Measurements from ENCODE around the gene CDX1.

The CDX1 gene

DNA sequence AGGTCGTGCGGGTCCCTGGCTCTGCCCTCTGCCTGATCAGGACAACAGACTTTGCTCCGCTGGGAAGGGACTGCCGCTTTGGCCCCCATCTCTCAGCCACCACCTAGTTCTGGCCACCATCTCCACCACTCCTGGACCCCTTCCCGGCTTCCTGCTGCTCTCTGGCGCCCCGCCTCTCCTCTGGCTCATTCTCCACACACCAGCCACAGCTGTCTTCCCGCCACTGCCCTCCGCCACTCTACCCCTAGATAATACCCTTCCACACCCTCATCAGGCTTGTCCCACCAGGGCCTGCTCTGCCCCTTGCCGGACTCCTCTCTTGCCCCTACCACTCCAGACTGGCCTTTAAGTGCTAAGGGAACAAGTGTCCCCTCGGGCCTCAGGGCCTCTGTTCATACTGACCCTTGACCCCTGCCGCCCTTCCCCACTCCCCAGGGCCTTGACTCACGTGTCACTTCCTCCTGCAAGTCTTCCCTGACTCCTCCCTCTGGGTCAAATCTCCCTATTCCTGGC is 3.0 kb upstream of the CDX1 start:
- DNase-seq: no peak

DNA sequence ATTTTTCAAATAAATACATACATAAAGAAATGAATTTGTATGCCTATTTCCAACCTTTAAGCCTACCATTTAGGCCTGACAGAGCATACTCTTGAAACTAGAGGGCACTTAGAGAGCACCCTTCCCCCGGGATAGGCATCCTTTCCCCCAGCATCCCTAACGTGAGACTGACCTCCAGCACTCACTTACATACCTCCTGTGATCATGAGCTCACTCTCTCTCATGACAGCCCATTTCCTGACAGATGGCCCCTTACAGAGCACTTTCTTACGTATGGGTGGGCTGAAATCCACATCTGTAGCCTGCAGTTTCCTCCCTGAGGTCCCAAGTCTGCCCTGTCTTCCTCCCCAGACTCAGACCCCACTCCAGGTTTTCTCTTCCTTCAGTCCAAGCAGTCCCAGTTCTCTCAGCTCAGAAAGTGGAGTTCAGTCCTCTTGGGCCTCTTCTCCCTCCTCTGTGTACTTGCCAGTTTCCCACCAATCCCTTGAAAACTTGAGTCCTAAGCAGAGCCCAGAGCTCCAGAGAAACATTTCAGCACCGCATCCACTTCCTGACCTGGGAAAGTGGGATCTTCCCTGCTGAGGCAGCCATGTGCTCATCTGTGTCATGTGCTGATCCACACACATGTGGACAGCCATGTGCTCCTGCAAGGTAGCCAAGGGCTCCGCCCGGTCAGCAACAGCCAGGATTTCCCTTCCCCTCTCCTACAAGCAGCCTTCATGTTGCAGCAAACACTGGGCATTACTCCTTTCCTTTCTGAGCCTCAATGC is 2.2 kb upstream of the CDX1 start:
- DNase-seq: no peak

DNA sequence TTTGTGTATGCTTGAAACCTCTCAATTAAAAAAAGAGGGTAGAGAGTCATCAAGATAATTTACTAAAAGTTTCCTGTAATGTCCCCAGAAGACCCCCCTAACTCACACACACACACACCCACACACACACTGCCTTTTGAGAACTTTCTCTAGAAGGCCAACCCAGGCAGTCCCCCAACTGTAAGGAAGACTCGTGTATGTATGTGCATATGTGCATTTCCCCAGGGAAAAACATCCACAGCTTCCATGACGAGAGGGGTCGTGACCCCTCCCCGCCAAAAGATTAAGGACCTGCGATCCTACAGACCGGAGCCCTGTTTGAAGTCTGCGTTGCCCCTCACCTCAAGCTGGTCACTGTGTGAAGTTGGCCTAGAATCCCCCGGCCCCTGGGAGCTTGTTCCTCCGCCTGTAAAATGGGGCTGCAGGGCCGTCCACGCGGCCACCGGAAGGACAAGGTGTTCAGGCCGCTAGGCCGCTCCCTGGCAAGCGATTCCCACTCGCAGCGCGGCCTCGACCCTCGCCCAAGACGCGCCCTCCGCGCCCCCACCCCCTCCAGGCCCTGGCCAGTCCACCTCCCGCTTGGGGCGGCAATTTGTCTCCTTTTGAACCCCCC is 435 bp upstream of the CDX1 start:
- no peak for DNase-seq

DNA sequence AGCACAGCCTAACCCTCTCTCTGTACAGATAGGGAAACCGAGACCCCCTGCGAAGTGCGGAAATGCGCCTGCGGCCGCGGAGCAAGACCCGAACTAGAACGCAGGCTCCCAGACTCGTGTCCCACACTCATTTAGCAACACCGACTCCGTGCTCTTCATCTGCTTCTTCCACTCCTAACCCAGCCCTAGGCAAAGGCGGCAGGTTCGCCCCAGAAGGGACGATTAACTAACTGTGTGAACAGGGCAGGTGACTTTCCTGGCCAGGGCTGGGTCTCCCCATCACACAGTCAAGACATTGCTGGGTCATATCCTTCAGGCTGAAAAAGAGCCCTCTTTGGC is 903 bp downstream of the CDX1 start:
- no peak for DNase-seq

DNA sequence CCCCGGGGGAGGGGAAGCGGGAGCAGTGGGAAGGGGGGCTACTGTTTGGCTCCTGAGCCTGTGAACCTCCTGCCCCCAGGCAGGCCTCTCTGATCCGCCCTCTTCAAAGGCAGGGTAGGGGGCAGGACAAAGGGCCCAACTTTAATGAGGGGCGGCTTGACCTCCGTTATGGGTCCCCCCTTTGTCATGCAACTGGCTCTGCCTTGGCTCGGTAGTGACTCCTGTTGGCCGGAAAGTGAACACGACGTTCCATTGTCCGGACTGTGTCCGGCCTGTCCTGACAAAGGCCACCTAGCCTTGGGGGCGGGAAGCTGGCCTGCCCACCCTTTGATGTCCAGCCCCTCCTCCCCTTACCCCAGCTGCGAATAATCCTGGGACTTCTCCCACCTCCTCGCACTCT is 1.3 kb downstream of the CDX1 start:
- DNase-seq: no peak

DNA sequence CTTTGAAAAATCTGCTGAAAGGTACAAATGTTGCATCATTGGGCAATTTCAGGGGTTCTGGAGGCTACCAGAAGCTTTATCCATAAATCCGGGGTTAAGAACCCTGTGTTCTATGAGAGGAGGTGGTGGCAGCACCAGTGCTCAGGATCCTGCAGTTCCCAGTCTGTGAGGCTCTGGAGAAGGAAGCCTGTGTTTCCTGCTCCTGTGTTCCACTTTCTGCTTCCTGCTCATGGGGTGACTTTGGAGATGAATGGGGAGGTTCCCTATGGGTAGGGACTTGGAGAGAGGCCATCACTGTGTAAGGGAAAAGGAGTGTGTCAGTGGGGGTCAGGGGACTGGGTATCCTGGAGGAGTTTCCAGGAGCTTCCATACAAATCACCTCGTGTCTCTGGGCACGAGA is 2.3 kb downstream of the CDX1 start:
- no peak for DNase-seq

DNA sequence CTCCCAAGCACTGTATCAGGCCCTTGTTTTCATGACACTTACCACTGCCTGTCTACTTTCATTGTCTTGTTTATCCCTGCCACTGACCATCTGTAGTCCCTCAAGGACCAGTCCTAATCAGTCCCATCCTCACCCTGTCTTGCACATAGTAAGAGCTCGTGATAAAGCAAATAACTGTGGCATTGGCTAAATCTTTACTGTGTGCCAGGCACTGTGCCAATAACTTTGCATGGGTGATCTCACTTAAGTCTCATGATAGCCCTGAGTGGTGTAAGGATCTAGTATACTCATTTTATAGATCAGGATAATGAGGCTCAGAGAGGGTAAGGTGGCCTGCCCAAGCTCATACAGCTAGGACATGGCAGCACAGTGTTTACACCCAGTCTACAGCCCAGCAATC is 5.6 kb downstream of the CDX1 start:
- DNase-seq: no peak

DNA sequence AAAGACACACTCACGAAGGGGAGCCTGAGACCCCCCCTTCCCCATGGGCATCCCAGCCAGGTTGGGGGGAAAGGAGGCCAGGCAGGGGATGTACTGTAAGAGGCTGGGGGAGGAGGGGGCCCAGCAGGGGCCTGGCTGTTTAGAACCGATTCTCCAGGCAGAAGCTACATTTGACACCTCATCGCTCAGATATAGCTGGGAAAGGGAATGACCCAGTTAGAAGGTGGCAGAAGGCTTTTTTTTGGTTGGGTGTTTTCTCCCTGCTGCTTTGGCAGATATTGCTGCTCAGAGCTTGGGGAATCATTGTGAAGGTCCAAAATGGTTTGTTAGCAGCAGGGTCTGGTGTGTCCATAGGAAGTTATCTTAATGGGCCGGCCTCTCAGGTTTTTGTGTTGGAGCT is 6.0 kb downstream of the CDX1 start:
- no peak for DNase-seq

DNA sequence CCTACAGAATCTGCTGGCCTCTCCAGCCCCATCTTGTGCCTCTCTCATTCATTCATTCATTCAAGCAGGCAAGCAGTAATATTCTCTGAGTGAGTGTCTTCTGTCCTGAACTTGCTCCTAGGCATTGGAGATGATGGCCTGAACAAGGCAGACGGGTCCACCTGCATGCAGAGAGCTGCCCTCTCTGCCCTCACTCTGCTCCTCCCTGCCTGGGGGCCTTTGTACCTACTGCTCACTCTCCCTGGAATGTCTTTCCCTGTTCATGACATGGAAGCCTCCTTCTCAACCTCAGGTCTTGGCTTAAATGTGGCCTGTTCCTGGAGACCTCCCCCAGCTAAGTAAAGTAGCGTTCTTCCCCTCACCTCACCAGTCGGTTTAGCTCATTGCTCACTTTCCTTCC is 6.6 kb downstream of the CDX1 start:
- DNase-seq: no peak

DNA sequence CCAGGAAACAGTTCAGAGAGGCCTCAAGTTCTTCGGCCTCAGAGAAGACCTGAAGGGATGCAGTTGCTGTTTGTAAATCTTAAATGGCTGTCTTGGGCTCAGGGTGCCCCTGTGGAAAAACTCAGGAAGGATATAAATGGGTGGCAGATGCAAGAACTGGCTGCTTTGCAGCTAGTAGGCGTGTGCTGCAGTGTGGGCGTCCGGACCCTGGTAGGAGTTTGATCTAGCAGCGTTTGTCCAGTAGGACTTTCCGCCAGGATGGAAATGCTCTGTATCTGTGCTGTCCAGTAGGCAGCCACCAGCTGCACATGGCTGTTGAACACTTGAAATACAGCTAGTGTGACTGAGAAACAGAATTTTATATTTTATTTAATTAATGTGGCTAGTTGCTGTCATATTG is 7.7 kb downstream of the CDX1 start:
- DNase-seq: no peak

DNA sequence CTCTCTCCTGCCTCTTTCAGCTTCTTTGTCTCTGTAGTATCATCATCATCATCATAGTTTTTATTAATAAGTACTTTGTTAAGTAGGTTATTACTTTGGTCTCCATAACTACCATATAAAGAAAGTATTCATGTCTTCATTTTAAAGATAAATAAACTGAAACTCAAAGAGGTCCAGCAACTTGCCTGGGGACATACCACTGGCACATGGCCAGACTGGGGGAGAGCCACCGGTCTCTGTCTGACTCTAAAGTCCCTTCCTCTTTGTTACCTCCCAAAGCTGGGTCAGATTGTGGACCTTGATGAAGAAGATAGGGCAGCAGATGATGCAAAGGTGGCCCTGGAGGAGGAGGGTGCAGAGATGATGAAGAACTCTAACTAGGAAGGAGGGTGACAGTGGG is 8.5 kb downstream of the CDX1 start:
- DNase-seq: no peak

DNA sequence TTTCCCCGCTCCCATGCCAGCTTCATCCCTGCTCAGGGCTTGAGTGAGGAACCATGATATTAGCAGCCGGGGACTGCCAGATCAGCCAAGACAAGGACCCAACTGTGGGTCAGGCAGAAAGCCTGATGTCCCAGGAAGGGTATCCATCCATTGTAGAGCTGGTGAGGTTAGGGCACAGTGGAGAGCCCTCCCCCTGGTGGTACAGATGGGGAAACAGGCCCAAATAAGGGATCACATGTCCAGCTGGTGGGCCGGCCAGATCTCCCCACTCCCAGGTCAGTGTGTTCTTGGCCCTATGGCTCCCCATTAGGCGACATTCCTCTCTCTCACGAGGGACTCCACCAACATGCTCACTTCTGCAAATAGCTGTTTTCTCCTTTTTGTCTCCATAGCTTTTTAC is 9.0 kb downstream of the CDX1 start:
- DNase-seq: no peak

DNA sequence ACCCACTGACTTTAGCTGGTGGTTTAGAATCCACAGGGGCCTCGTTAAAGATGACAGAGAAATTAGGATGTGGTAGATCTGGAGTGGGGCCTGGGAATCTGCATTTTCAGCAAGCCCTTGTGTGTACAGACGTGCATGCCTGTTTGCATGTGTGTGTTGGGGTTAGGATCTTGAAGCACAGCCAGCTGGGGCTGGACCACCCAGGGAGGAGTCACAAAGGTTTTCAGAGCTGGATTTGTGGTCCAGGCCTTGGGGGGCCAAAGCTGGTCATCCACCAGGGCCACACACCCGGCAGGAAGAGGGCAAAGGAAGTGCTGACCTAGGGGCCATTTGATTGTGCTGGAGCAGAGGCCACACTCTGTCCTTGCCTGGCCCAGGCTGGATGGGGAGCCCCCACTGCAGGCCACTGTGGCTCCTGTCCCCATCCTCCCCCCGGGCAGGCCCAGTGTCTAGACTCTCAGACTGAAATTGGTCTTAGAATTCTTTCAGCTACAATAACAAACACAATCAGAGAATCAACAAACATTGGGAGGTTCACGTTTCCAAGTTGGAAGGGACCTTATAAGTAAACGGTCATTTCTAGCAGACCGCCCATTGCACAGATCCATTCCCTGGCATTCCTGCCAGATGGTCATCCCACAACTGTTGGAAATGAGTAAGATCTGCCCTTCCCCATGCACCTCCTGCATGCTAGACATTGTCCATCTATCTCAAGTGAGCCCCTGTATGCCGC is 10.3 kb downstream of the CDX1 start:
- no peak for DNase-seq

DNA sequence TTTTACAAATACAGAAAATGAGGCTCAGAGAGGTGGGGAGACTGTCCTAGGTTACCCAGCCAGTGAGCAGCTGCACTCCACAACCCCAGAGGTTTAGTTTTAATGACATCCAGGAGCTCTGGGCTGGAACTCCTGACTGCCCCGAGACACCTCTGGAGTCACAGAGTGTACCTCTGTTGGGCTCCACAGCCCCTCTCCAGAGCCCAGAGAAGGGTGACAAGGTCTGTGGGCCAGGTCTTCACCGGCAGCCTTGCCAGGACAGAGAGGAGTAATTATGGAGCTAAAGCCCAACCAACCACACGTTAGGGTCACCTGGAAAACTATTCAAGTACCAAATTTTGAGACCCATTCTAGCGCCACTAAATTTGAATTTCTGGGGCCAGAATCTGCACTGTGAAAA is 11.1 kb downstream of the CDX1 start:
- no peak for DNase-seq

DNA sequence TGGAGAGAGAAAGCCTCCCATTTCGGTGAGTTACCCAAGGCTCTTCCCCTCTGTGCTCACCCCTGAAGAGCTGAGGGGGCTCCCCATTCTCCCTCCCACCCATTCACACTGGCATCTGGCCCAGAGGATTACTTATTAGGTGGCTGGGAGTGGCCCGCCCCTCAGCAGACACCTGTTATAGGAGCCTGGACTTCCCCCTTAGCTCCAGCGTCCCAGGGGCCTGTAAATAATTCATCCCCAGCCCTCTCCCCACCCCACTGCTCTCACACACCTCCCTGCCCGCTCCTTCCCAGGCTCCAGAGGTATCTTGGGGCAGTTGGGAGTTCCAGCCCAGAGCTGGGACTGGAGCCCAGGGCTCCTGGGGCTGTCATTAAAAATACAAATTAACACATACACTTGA is 11.7 kb downstream of the CDX1 start:
- no peak for DNase-seq

DNA sequence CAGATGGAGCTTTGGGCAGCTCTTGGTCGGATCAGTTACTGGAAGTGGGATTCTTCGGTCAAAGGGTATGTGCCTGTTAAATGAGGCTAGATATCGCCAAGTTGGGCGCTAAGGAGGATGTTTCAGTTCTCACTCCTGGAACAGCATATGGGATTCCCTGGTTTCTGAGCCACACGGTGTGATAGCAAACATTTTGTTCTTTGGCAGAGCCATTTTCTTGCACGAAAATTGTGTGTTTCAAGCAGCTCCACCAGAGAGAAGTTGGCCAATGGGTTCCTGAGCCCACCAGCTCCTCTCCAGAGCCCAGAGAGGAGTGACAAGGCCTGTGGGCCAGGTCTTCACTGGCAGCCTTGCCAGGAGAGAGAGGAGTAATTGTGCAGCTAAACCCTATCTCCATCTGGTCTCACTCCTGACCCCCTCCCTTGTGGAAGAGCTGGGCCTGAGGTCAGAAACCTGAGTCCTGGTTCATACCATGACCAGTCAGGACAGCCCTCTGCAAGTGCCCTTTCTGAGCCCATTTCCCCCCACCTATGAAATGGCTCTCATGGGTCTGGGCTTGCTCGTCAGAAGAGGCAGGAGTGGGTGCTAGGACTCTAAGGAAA is 12.5 kb downstream of the CDX1 start:
- DNase-seq: no peak

DNA sequence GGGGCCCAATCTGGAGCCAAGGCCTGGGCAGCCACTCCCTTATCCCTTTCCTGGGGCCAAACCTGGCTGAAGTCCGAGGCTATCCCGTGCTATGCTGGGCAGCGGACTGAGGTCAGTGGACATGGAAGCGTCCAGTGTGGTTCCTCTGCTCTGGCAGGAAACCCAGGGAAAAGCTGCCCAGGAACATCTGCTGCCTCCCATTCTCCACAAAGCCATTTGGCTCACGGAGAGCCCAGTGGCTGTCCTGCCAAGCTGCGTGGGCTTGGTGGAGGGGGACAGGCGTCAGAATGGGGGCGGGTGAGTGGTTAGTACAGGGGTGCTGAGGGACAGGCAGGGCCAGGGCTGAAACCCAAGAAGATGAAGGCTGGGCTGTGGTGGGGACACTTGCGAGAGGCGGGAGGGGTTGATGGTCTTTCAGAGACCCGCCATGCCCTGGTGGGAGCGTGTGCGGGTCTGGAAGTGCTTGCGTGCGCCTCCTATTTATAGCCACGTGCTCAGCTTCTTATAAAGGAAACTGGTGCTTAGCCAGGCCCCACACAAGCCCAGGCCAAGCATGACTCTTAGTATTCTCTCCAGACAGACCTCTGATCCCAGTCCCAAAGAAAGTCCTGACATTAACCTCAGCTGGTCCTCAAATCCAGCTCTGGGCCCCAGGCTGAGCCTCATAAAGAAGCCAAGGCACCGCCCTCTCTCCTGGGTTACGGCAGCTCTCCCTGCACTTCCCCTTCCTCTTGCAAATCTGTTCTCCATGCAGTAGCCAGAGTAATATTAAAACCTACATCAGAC is 13.9 kb downstream of the CDX1 start:
- no peak for DNase-seq

DNA sequence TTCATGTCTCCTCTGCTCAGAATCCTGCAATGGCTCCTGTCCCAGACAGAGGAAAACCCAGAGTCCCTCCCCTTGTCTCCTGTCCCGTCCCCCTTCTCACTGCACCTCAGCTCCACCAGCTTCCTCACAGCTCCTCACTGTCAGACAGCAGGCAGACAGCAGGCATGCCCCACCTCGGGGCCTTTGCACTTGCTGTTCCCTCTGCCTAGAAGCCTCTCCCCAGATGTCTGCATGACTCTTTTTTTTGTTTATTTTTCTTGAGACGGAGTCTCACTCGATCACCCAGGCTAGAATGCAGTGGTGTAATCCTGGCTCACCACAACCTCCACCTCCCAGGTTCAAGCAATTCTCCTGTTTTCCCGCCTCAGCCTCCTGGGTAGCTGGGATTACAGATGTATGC is 14.4 kb downstream of the CDX1 start:
- no peak for DNase-seq

DNA sequence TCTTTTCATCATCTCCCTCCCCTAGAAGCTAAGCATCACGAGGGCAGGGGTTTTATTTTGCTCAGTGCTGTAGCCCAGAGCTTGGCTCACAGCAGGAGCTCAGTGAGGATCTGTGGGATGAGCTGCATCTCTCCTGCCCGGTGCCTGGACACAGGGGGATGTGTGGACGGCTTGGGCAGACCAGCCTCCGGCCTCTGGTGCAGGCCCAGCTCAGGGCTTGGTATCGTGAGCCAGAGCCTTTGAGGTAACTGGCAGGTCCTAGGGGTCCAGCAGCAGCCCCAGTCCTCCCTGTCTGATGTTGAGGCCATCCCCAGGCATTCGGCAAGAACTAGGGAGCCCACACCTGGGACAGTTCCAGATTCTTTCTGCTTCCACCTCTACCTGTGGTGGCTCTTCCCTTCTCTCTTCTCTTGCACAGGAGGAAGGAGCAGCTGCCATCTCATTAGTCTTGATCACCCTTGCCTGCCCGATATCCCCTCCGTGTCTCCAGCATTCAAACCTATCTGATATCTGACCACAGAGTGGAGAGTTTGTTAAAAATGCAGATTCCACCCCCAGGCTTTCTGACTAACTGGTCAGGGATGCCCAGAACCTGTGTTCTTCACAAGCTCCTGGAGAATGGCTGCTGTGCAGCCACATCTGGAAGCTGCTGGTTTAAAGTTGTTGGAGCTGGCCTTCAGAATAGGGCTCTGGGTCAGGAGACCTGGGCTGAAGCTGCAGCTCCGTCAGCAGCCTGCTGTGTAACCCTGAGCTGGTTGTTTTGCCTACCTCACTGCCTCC is 15.4 kb downstream of the CDX1 start:
- DNase-seq: no peak

DNA sequence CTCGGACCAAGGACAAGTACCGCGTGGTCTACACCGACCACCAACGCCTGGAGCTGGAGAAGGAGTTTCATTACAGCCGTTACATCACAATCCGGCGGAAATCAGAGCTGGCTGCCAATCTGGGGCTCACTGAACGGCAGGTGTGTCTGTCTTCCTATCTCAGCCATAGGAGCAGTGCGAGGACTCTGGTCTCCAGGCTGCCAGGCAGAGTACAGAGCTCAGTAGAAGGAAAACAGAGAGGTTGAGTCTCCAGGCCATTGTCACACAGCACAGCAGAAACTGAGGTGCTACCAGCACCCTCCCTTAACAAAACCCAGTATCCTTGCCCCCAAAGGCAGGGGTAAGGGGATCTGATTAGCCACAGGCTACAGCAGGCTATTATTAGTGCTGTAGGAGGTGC is 16.2 kb downstream of the CDX1 start:
- no peak for DNase-seq

DNA sequence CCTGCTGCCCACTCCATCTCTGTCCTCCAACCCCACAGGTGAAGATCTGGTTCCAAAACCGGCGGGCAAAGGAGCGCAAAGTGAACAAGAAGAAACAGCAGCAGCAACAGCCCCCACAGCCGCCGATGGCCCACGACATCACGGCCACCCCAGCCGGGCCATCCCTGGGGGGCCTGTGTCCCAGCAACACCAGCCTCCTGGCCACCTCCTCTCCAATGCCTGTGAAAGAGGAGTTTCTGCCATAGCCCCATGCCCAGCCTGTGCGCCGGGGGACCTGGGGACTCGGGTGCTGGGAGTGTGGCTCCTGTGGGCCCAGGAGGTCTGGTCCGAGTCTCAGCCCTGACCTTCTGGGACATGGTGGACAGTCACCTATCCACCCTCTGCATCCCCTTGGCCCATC is 16.9 kb downstream of the CDX1 start:
- no peak for DNase-seq

DNA sequence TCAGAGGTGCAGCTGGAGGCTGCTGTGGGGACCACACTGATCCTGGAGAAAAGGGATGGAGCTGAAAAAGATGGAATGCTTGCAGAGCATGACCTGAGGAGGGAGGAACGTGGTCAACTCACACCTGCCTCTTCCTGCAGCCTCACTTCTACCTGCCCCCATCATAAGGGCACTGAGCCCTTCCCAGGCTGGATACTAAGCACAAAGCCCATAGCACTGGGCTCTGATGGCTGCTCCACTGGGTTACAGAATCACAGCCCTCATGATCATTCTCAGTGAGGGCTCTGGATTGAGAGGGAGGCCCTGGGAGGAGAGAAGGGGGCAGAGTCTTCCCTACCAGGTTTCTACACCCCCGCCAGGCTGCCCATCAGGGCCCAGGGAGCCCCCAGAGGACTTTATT is 17.4 kb downstream of the CDX1 start:
- DNase-seq: no peak

Data from effector CD8-positive, alpha-beta T cell (primary cell).